OCI-LY1 (cell line): ENCODE results near the gene LAMA3.

Source experiments
- H2AFZ ChIP-seq: fragments of 200-600 bp; sonication (generic), shearing (Covaris generic); 2 replicates; pipeline ENCODE4 v1.6.0; 2014; ENCODE audit warnings: antibody characterized with exemption, mild to moderate bottlenecking, low read length
- H3F3A ChIP-seq: fragments of 200-600 bp; sonication (generic), shearing (Covaris generic); 2 replicates; pipeline ENCODE4 v1.6.0; 2014; ENCODE audit warnings: mild to moderate bottlenecking, antibody characterized with exemption, low read length, moderate library complexity; ENCODE audit not compliant: insufficient read depth
- H3K27ac ChIP-seq: fragments of 200-600 bp; sonication (generic); 2 replicates; pipeline ENCODE4 v1.5.1; 2014; ENCODE audit warnings: low read length, mixed run types, mild to moderate bottlenecking, low read depth; ENCODE audit not compliant: poor library complexity, severe bottlenecking
- H3K27me3 ChIP-seq: fragments of 200-600 bp; sonication (generic); 2 replicates; pipeline ENCODE4 v1.6.0; 2014; ENCODE audit warnings: antibody characterized with exemption, mild to moderate bottlenecking, low read length, moderate library complexity; ENCODE audit not compliant: insufficient read depth
- H3K36me3 ChIP-seq: fragments of 200-600 bp; sonication (generic); 2 replicates; pipeline ENCODE4 v1.6.1; 2014; ENCODE audit warnings: mild to moderate bottlenecking, antibody characterized with exemption, low read length, moderate library complexity, mixed read lengths; ENCODE audit not compliant: insufficient read depth
- H3K4me1 ChIP-seq: fragments of 200-600 bp; sonication (generic); 2 replicates; pipeline ENCODE4 v1.5.1; 2014; ENCODE audit warnings: mild to moderate bottlenecking, low read length, moderate library complexity; ENCODE audit not compliant: insufficient read depth, severe bottlenecking
- H3K4me2 ChIP-seq: fragments of 200-600 bp; sonication (generic), shearing (Covaris generic); 2 replicates; pipeline ENCODE4 v1.6.1; 2014; ENCODE audit warnings: low read length
- H3K4me3 ChIP-seq: fragments of 200-600 bp; sonication (generic); 2 replicates; pipeline ENCODE4 v1.5.1; 2014; ENCODE audit warnings: low read length, low read depth, mild to moderate bottlenecking, mixed read lengths; ENCODE audit not compliant: poor library complexity, severe bottlenecking
- H3K79me2 ChIP-seq: fragments of 200-600 bp; shearing (Covaris generic); 2 replicates; pipeline ENCODE4 v1.6.1; 2016; ENCODE audit warnings: mixed run types, low read length, mixed read lengths; ENCODE audit not compliant: insufficient read depth
- H3K9ac ChIP-seq: fragments of 200-600 bp; sonication (generic), shearing (Covaris generic); 2 replicates; pipeline ENCODE4 v1.6.1; 2014; ENCODE audit warnings: mild to moderate bottlenecking, low read length, mixed read lengths
- H3K9me2 ChIP-seq: fragments of 200-600 bp; sonication (generic), shearing (Covaris generic); 2 replicates; pipeline ENCODE4 v1.6.1; 2014; ENCODE audit warnings: low read depth, mild to moderate bottlenecking, low read length, mixed read lengths
- H3K9me3 ChIP-seq: fragments of 200-600 bp; shearing (Covaris generic); 2 replicates; pipeline ENCODE4 v1.6.1; 2014; ENCODE audit warnings: low read length, mixed read lengths
- H4K20me1 ChIP-seq: fragments of 200-600 bp; sonication (generic), shearing (Covaris generic); 2 replicates; pipeline ENCODE4 v1.6.0; 2016; ENCODE audit warnings: mild to moderate bottlenecking, low read length; ENCODE audit not compliant: insufficient read depth
- EZH2 ChIP-seq: fragments of 200-600 bp; sonication (generic), shearing (Covaris generic); IDR thresholded peaks from 2 replicates; pipeline ENCODE4 v1.8.0; 2017; ENCODE audit warnings: borderline replicate concordance, mixed run types, mild to moderate bottlenecking, antibody characterized with exemption, low read length, moderate library complexity, mixed read lengths
- TF ChIP-seq, protein P1 (sequence below): fragments of 200-600 bp; sonication (generic), shearing (Covaris generic); IDR thresholded peaks from 2 replicates; pipeline ENCODE4 v1.5.1; 2017; ENCODE audit warnings: mild to moderate bottlenecking, antibody characterized with exemption, low read length, moderate library complexity, mixed read lengths

The LAMA3 gene

DNA sequence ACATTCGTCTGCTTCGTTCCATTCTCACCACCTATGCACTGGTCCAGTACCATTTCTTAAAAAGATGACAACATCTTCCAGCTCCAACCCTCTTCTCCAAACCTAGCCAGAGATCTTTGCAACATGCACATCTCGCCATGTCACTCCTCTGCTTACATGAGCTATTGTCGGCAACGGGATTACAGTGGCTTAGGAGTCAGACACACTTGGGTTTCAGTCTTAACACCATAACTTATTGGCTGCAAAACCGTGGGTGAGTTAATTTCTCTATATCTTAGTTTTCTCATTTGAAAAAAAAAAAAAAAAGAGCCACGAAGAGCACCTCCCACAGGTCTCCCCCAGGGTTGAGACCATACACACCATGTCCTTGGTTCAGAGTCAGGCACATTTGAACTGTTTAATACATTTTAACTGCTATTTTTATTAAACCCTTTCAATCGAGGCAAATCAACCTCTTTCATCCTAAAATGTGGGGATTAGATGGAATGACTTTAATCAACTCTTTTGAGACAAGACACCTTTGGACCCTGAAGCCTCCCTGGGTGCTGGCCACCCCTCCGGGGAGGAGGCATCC, 27.4 kb upstream of the LAMA3 start:
- Histone ChIP-seq H3K4me1 (no peaks in the 10 kb centered on the region), H3K9me2 (no peaks in the 10 kb centered on the region), H3K27me3 (0 out of 2 replicates have a peak, but pooled peaks cover 3% of the 10 kb centered on the region), H3K36me3 (no peaks in the 10 kb centered on the region), H2AFZ (no peak overlapping the region), H3F3A (no peaks in the 10 kb centered on the region), H3K9me3 (no peaks in the 10 kb centered on the region), H3K27ac (no peak overlapping the region), H3K4me3 (no peak overlapping the region), H3K4me2 (no peak overlapping the region), H4K20me1 (no peaks in the 10 kb centered on the region), H3K79me2 (no peaks in the 10 kb centered on the region), H3K9ac (no peak overlapping the region)
- no peak for TF ChIP-seq EZH2
- TF ChIP-seq, protein P1, sequence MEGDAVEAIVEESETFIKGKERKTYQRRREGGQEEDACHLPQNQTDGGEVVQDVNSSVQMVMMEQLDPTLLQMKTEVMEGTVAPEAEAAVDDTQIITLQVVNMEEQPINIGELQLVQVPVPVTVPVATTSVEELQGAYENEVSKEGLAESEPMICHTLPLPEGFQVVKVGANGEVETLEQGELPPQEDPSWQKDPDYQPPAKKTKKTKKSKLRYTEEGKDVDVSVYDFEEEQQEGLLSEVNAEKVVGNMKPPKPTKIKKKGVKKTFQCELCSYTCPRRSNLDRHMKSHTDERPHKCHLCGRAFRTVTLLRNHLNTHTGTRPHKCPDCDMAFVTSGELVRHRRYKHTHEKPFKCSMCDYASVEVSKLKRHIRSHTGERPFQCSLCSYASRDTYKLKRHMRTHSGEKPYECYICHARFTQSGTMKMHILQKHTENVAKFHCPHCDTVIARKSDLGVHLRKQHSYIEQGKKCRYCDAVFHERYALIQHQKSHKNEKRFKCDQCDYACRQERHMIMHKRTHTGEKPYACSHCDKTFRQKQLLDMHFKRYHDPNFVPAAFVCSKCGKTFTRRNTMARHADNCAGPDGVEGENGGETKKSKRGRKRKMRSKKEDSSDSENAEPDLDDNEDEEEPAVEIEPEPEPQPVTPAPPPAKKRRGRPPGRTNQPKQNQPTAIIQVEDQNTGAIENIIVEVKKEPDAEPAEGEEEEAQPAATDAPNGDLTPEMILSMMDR = no peak

DNA sequence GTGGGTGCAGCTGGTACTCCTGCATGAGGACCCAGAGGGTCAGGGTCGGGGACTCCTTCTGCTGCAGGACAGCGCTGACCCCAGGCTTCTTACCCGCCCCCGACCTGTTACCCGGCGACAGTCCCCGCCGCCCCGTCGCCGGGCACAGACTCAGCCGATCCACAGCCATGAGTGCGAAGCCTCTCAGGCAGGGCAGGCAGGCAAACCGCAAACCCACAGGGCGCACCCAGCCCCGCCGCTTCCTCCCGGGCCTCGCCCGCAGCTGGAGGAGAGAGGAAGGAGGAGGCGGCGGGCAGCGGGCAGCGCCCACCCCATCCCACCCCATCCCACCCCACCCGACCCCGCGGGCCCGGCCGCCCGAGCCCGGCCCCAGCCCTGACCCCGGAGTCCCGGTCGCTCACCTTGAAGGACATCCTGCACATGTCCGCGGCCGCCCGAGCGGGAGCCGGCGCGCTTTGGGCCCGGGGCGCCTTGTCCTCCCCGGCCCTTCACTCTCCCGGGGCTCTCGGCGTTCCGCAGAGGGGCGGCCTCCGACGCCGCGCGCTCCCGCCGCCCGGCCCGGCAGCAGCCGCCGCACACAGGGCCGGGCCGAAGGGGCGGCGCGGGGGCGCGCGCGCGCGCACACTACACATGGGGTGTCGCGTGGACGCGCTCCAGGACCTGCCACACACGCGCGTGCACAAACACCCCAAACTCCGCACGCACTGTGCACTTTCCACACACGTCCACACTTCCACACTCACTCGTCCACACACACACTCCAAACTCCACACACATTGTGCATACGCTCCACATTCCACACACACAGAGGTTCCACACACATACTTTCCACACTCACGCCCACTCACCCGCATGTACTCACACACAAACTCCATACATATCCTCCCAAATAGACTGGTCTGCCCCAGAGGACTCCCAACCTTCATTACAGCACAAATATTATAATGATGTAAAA, 26.7 kb upstream of the LAMA3 start, which contains the start of gene ANKRD29:
Gene ANKRD29, minus strand, starts transcription at position 603 of the 955 bp plus-strand sequence. Its CDS starts 181 bp downstream, at position 422.
- TF ChIP-seq EZH2 = no peak
- TF ChIP-seq, protein P1 = no peak
- H3K9me2 ChIP-seq = no peaks in the 10 kb centered on the region
- no peak within 1 kb of the TSS for H3K9ac ChIP-seq
- H3K4me2 ChIP-seq = no peak within 1 kb of the TSS
- no peaks in the 10 kb centered on the region for H4K20me1 ChIP-seq
- no peaks in the 10 kb centered on the region for H3K9me3 ChIP-seq
- H2AFZ ChIP-seq = no peak within 1 kb of the TSS
- H3K79me2 ChIP-seq = no peaks in the 10 kb centered on the region
- H3K36me3 ChIP-seq = no peaks in the 10 kb centered on the region
- no peak within 1 kb of the TSS for H3K4me3 ChIP-seq
- H3F3A ChIP-seq = no peaks in the 10 kb centered on the region
- 0 out of 2 replicates have a peak, but pooled peaks cover 3% of the 10 kb centered on the region for H3K27me3 ChIP-seq
- no peaks in the 10 kb centered on the region for H3K4me1 ChIP-seq
- H3K27ac ChIP-seq = no peak within 1 kb of the TSS

DNA sequence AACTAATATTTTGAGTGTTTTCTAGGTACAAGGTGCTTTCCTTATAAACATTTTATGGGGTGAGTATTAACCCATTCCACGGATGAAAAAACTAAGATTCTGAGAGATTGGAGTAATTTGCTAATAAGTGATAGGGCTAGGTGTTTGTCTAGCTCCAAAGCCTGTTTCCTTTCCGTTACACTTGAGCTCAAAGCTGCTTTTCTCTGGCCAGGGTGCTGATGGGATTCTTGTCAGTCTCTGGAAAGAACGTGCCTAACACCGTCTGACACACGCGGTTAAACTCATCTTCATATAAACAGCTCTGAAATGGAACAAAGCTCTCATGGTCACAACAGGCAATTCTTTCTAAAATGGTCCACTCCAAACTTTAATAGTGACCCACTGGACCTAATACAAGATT, 24.6 kb upstream of the LAMA3 start:
- TF ChIP-seq, protein P1 = no peak
- no peak for TF ChIP-seq EZH2
- no peak overlapping the region for H3K27ac ChIP-seq
- no peaks in the 10 kb centered on the region for H3K4me1 ChIP-seq
- H3F3A ChIP-seq = no peaks in the 10 kb centered on the region
- H3K4me2 ChIP-seq = no peak overlapping the region
- no peak overlapping the region for H2AFZ ChIP-seq
- no peak overlapping the region for H3K4me3 ChIP-seq
- H3K36me3 ChIP-seq = no peaks in the 10 kb centered on the region
- 0 out of 2 replicates have a peak, but pooled peaks cover 3% of the 10 kb centered on the region for H3K27me3 ChIP-seq
- H4K20me1 ChIP-seq = no peaks in the 10 kb centered on the region
- H3K9me2 ChIP-seq = no peaks in the 10 kb centered on the region
- H3K9me3 ChIP-seq = no peaks in the 10 kb centered on the region
- no peak overlapping the region for H3K9ac ChIP-seq
- H3K79me2 ChIP-seq = no peaks in the 10 kb centered on the region
